ENCODE measurements around the gene AK2. TPM values are rescaled to one million over a fixed set of nuclear protein-coding genes. Genes with fewer than 3 reads are reported as not detected.

The AK2 gene
- total and polyA plus RNA-seq, 10 of the 15 experiments (the other 5 are each of a cell fraction or from before 2014, with no cell fraction given): 52.3 to 500 (median 278) TPM

- 64% methylated on average over 10 of the region's 10 CpGs for WGBS (ENCODE audit: insufficient coverage, insufficient replicate concordance, low lambda C conversion rate, missing lambda C conversion rate)
- no TSS peak for BruUV-seq (replicated peaks)
- ChIA-PET SMC1A (ENCODE audit: uncharacterized antibody, unreplicated experiment) (interaction anchor here (0.6 to 1.4 kb wide), 2 partner anchors 15 to 117 kb away, joined by 3 to 4 read pairs; no protein-coding TSS in a partner anchor), POLR2A (no interaction called here), RAD21 (ENCODE audit: unreplicated experiment) (no interaction called here), CTCF (interaction anchor here (0.8 kb wide), 1 partner anchor 11 kb away, joined by 4 read pairs; no protein-coding TSS in a partner anchor)
- no peaks in the 10 kb centered on the region for H3K36me3 ChIP-seq (ENCODE audit: control insufficient read depth in 2 of 2, insufficient read depth in 2 of 2, low read length in 1 of 2)
- FAIRE-seq (no peak), DNase-seq (ENCODE audit: low read depth, low spot score) (no peak), ATAC-seq (no peak)
- no peaks in the 10 kb centered on the region for H3K27me3 ChIP-seq (replicated peaks in 1 of 2; ENCODE audit: control insufficient read depth in 2 of 2, insufficient read depth in 2 of 2, low read length in 1 of 2)
- H4K20me1 ChIP-seq (ENCODE audit: control insufficient read depth, insufficient read depth): no peaks in the 10 kb centered on the region
- in situ Hi-C loops (cut with MboI): no loop called here
- H3K27ac ChIP-seq (ENCODE audit: control insufficient read depth, insufficient read depth): no peak overlapping the region
- H3K9me3 ChIP-seq (replicated peaks; ENCODE audit: control insufficient read depth, insufficient read depth, low read length): no peaks in the 10 kb centered on the region; the same call in 1 of the 3 replicates
- H3K4me1 ChIP-seq (ENCODE audit: control insufficient read depth, insufficient read depth, low read length): no peaks in the 10 kb centered on the region
- no peak overlapping the region for H3K4me3 ChIP-seq
- H2AFZ ChIP-seq (ENCODE audit: control insufficient read depth, low read depth, low read length): no peak overlapping the region
- intact Hi-C loops (cut with micrococcal nuclease; ENCODE audit: unreplicated experiment): no loop called here
- H3K9ac ChIP-seq (ENCODE audit: control insufficient read depth, insufficient read depth, low read length): no peak overlapping the region
- no peak overlapping the region for H3K4me2 ChIP-seq (ENCODE audit: control insufficient read depth, insufficient read depth)
- no peaks in the 10 kb centered on the region for H3K79me2 ChIP-seq (ENCODE audit: control insufficient read depth, insufficient read depth, low read length)
- TF ChIP-seq ELK1 (IDR thresholded peaks at IDR 0.05; ENCODE audit: low read depth, low read length) (no peak), MAX (IDR thresholded peaks at IDR 0.05; ENCODE audit: low read depth, low read length) (no peak), NR2C2 (IDR thresholded peaks at IDR 0.05; ENCODE audit: borderline replicate concordance, control insufficient read depth, insufficient read length, low read depth) (no peak), CEBPZ (IDR thresholded peaks at IDR 0.05; ENCODE audit: low read depth, low read length) (no peak), IKZF2 (IDR thresholded peaks at IDR 0.05) (no peak), ZBTB4 (CRISPR knock-in tag; IDR thresholded peaks at IDR 0.05) (no peak), WRNIP1 (IDR thresholded peaks at IDR 0.05; ENCODE audit: borderline replicate concordance, low read depth, low read length) (no peak), FOS (IDR thresholded peaks at IDR 0.05; ENCODE audit: borderline replicate concordance, extremely low read depth, insufficient read length) (no peak), RCOR1 (conservative IDR thresholded peaks at IDR 0.05; ENCODE audit: low read depth, low read length) (no peak), PBX3 (IDR thresholded peaks at IDR 0.05; ENCODE audit: insufficient replicate concordance, low read depth, low read length) (no peak), PKNOX1 (IDR thresholded peaks at IDR 0.05) (no peak), RBBP5 (conservative IDR thresholded peaks at IDR 0.05) (no peak), ZSCAN29 (IDR thresholded peaks at IDR 0.05) (no peak)
These were observed 28.6 kb upstream of the AK2 start for GRCh38 chr1:33065301-33065700.
